DMS 273 (cell line): ENCODE results near the gene SULT1A1.

Experiments used
- DNase-seq: peaks from one replicate; lab custom pipeline; 2025; ENCODE audit not compliant: unreplicated experiment; lab: John Stamatoyannopoulos, UW

Gene SULT1A1

DNA sequence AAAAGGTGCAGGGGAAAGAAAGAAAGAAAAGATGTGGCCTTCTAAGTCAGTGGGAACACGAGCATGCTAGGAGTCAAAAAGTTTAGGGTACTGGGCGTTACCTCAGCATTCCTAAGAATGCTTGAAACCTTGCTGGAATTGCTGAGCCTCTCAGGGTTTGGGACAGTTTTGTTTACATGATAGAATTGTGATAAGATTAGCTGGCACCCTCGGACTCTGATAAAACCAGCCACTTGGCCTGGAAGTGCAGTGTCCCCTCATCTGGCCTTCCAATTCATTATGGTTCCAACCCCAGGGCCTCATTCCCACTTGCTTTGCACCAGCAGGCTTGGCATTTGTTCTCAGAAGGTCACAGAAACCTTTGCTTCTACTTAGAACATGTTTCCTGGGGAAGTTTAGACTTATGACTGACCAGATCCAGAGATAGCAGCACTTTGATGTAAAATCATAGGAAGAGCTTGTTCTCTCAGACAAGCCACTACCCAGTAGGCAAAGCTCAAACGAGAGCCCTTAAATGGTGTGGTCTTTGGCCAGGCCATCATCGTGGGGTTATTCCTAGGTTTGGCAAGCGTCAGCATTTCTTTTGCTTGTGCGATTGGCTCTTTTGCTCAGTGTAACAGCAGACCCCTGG, 48.2 kb downstream of the SULT1A1 start:
- no peak for DNase-seq

DNA sequence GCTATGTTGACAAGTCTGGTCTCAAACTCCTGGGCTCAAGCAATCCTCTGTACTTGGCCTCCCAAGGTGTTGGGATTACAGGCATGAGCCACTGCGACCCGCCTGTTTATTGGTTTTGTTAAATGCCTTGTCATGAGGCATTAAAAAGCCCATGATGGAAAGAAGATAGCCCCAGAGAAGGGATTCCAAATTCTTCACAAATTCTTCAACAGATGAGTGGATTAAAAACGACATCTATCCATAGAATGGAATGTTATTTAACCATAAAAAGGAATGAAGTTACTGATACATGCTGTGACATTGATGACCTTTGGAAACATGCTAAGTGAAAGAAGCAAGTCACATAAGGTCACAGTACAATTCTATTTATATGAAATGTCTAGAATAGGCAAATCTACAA, 51.4 kb downstream of the SULT1A1 start:
- DNase-seq: no peak

DNA sequence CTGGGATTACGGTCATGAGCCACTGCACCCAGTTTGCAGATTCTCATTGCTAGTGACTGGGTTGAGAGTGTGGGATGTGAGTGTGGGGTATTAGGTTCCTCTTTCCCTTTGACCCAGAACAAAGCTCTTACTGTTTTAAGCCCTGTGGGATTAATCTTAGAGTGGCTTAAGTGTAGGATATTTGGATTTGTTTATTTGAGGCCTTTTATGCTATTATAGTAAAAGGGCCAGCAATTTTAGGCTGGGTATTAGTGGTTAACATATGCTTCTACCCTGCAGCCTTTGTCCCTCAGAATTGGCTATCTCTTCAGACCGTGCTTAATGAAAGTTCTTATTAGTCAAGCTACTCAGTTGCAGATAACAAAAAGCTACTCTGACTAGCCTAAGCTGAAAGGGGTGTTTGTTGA, 52.9 kb downstream of the SULT1A1 start:
- DNase-seq: no peak

- no peak for DNase-seq
Measured at GRCh38 chr16:28555561-28555960, 54.3 kb downstream of the SULT1A1 start.
